ENCODE results near the gene GNAT1. TPM values are rescaled to one million over a fixed set of nuclear protein-coding genes. Genes with fewer than 3 reads are reported as not detected.

Gene GNAT1
- total and polyA plus RNA-seq, 2 of the 13 experiments (the other 11 are each of a cell fraction or from before 2014, with no cell fraction given): 0.15 TPM; not detected in 1

GRCh38 chr3:50205413-50206276 is 14.2 kb downstream of the GNAT1 start (continued):
- TF ChIP-seq KIAA2018 (CRISPR knock-in tag; IDR thresholded peaks at IDR 0.05; ENCODE audit: borderline replicate concordance): no peak
- TF ChIP-seq EZH2 (conservative IDR thresholded peaks at IDR 0.05; ENCODE audit: low read depth, low read length): no peak
- no peak for TF ChIP-seq CCDC6 (CRISPR knock-in tag; IDR thresholded peaks at IDR 0.05)
- TF ChIP-seq ARHGAP35 (CRISPR knock-in tag; IDR thresholded peaks at IDR 0.05; ENCODE audit: borderline replicate concordance): no peak; the same call in 1 of the 2 replicates
- peak; percentile 48 for TF ChIP-seq ZNF883 (CRISPR knock-in tag; IDR thresholded peaks at IDR 0.05; ENCODE audit: not compliant biosample characterization)
- TF ChIP-seq SALL2 (CRISPR knock-in tag; IDR thresholded peaks at IDR 0.05): no peak
- no peak; the same call in 1 of the 2 replicates for TF ChIP-seq HES4 (CRISPR knock-in tag; IDR thresholded peaks at IDR 0.05; ENCODE audit: borderline replicate concordance)
- TF ChIP-seq MIER3 (CRISPR knock-in tag; IDR thresholded peaks at IDR 0.05; ENCODE audit: borderline replicate concordance): no peak
- 0 out of 2 replicates have a peak, but pooled peaks have one; percentile 2 for TF ChIP-seq ZNF629 (CRISPR knock-in tag; conservative IDR thresholded peaks at IDR 0.05)
- TF ChIP-seq ZBTB49 (CRISPR knock-in tag; IDR thresholded peaks at IDR 0.05; ENCODE audit: borderline replicate concordance): no peak
- peak; percentile 45; the same call in 1 of the 2 replicates for TF ChIP-seq ZNF784 (CRISPR knock-in tag; IDR thresholded peaks at IDR 0.05; ENCODE audit: borderline replicate concordance)
- TF ChIP-seq ZNF720 (CRISPR knock-in tag; IDR thresholded peaks at IDR 0.05): no peak

Measured in HepG2 (cell line).